GM12872 (cell line): ENCODE data around the gene CRADD.

ENCODE experiments used
- CTCF ChIP-seq: IDR thresholded peaks from 3 replicates; pipeline ENCODE4 v1.5.1; 2011; ENCODE audit warnings: low read depth, mild to moderate bottlenecking, low read length, moderate library complexity; ENCODE audit not compliant: insufficient read depth

The CRADD gene

GRCh38 chr12:93925585-93926205 is 248.5 kb downstream of the CRADD start:
- TF ChIP-seq CTCF: no peak

- no peak for TF ChIP-seq CTCF
Observed at GRCh38 chr12:93926237-93926636, 249.1 kb downstream of the CRADD start.

DNA sequence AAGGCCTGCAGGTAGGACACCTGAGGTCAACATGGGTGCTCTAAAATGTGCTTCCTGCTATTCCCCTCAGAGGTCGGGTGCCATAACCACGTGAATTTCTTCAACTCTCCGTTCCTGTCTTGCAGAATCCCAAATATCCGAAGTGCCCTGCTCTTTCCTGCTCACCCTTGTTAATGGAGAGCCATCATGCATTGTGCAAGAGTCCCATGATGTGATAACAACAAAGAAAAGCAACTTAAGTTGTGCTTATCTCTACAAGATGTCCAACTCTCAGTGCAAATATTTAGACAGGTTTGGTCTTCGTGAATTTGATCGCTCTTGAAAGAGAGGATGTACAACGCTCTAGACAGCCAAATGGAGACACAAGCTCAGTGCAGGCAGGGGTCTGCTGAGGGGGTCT is 260.6 kb downstream of the CRADD start:
- no peak for TF ChIP-seq CTCF

GRCh38 chr12:93938317-93938716 is 261.1 kb downstream of the CRADD start:
- TF ChIP-seq CTCF: no peak

- no peak for TF ChIP-seq CTCF
Observed at GRCh38 chr12:93938931-93939330, 261.8 kb downstream of the CRADD start.

- TF ChIP-seq CTCF: no peak
Observed at GRCh38 chr12:93939641-93940325, 262.6 kb downstream of the CRADD start.

GRCh38 chr12:93943780-93944179 is 266.6 kb downstream of the CRADD start:
- TF ChIP-seq CTCF: no peak

DNA sequence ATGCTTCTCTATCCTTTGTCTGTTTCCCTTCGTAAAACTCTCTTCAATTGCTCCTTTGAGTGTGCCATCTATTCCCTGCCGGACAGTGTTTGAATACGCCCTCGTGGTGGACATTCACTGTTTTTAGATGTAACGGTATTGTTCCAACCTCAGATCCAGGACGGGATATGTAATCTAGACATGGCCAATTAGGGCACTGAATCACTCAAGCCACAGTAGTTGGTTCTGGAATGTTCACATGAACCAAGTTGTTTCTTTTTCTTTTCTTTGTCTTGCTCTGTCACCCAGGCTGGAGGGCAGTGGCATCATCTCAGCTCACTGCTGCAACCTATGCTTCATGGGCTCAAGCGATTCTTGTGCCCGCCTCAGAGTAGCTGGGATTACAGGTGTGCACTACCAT is 267.0 kb downstream of the CRADD start:
- TF ChIP-seq CTCF: no peak
